K562 (cell line): Measurements from ENCODE around the gene TMEM176B. TPM values are rescaled to one million over a fixed set of nuclear protein-coding genes. Genes with fewer than 3 reads are reported as not detected.
A peak's percentile ranks its signal among the peaks of the same experiment; 100 is the strongest.

Experiments used
- ATAC-seq: fragments of 200-7000 bp; cut with Tn5 transposase; 3 replicates; pipeline ENCODE4 v1.9.1; 2020; ENCODE audit warnings: moderate library complexity
- BruUV-seq: library from RNA; stranded (reverse); fragments of 400-500 nt; replicated peaks from 2 replicates; lab custom pipeline; 2021; lab: Mats Ljungman, UMichigan
- CTCF ChIA-PET: fragments of 300-600 bp; formaldehyde crosslinking; extraction: SDS; loops from one replicate; lab custom pipeline; 2021; ENCODE audit warnings: low intra/inter-chr PET ratio; lab: Yijun Ruan, JAX
- POLR2A ChIA-PET: fragments of 300-600, 350-650 bp; sonication (Branson Sonifier 250); formaldehyde crosslinking; extraction: SDS; loops from one replicate; lab custom pipeline; 2021; ENCODE audit warnings: antibody characterized with exemption, inconsistent platforms; lab: Yijun Ruan, JAX
- DNase-seq, 4 experiments: peaks; one replicate each; pipeline versions ENCODE4 v3.0.0 to v3.0.0-alpha.2; 2011 to 2018; ENCODE audit warnings: low spot score in 3 of 4, mixed read lengths in 3 of 4; ENCODE audit errors: extremely low read depth in 1 of 4
- FAIRE-seq: peaks from 2 replicates; lab custom pipeline; 2011; peaks lifted over from hg19 to GRCh38; lab: Jason Lieb, UNC
- H2AFZ ChIP-seq: 2 replicates; pipeline ENCODE4 v1.6.0; 2011; ENCODE audit warnings: low read depth, low read length, control low read depth, inconsistent platforms
- H3K27ac ChIP-seq: fragments of 200-600 bp; 3 replicates; pipeline ENCODE4 v1.8.0; 2011; ENCODE audit warnings: low read depth, mild to moderate bottlenecking, control low read depth, inconsistent platforms, low read length, moderate library complexity, mixed read lengths; ENCODE audit errors: extremely low read depth
- H3K27me3 ChIP-seq, 2 experiments: fragments of 300-600 bp in 1 of 2; 2 replicates in 1 of 2; 3 replicates in 1 of 2; pipeline versions ENCODE4 v1.6.0 to v1.8.0; 2011; ENCODE audit warnings: inconsistent platforms in 2 of 2, low read length in 2 of 2, mild to moderate bottlenecking in 1 of 2, mixed read lengths in 1 of 2, moderate library complexity in 1 of 2; ENCODE audit not compliant: control insufficient read depth in 2 of 2, insufficient read depth in 2 of 2
- H3K36me3 ChIP-seq: fragments of 300-600 bp; 3 replicates; pipeline ENCODE4 v1.8.0; 2011; ENCODE audit warnings: mild to moderate bottlenecking, low read length, inconsistent platforms; ENCODE audit not compliant: control insufficient read depth, insufficient read depth
- H3K4me1 ChIP-seq, 2 experiments: fragments of 200-600 bp in 1 of 2; replicated peaks in 1 of 2; 2 replicates in 1 of 2; 3 replicates in 1 of 2; pipeline versions ENCODE4 v1.5.1 to v1.8.0; 2011; ENCODE audit warnings: inconsistent platforms in 2 of 2, low read length in 2 of 2, mild to moderate bottlenecking in 1 of 2, mixed read lengths in 1 of 2, moderate library complexity in 1 of 2; ENCODE audit not compliant: control insufficient read depth in 2 of 2, insufficient read depth in 2 of 2
- H3K4me2 ChIP-seq: 2 replicates; pipeline ENCODE4 v1.6.1; 2011; ENCODE audit warnings: low read length, control low read depth, inconsistent platforms, mixed read lengths; ENCODE audit not compliant: insufficient read depth
- H3K4me3 ChIP-seq: fragments of 200-600 bp; sonication (generic), shearing (Covaris generic); 2 replicates; pipeline ENCODE4 v1.5.1; 2016; ENCODE audit warnings: control low read depth, inconsistent platforms
- H3K79me2 ChIP-seq: fragments of 200-600 bp; 3 replicates; pipeline ENCODE4 v1.8.0; 2011; ENCODE audit warnings: low read length, inconsistent platforms; ENCODE audit not compliant: control insufficient read depth, insufficient read depth
- H3K9ac ChIP-seq, 2 experiments: 2 replicates each; pipeline versions ENCODE4 v1.6.0 to v1.6.1; 2011; ENCODE audit warnings: low read depth in 2 of 2, low read length in 2 of 2, control low read depth in 1 of 2, inconsistent platforms in 1 of 2, mild to moderate bottlenecking in 1 of 2, mixed read lengths in 1 of 2; ENCODE audit not compliant: insufficient read depth in 1 of 2
- H3K9me1 ChIP-seq: one replicate; pipeline ENCODE4 v1.6.0; 2011; ENCODE audit warnings: inconsistent platforms, mild to moderate bottlenecking, low read length, moderate library complexity; ENCODE audit not compliant: control insufficient read depth, insufficient read depth
- H3K9me3 ChIP-seq: replicated peaks from 2 replicates; pipeline ENCODE4 v1.5.1; 2011; ENCODE audit warnings: low read depth, low read length, inconsistent platforms; ENCODE audit not compliant: control insufficient read depth, insufficient read depth
- H4K20me1 ChIP-seq: replicated peaks from 2 replicates; pipeline ENCODE4 v1.6.1; 2011; ENCODE audit warnings: low read length, inconsistent platforms, mixed read lengths; ENCODE audit not compliant: control insufficient read depth, insufficient read depth
- ASH1L ChIP-seq: fragments of 450-650 bp; IDR thresholded peaks from 2 replicates; pipeline ENCODE4 v1.6.1; 2018; ENCODE audit warnings: borderline replicate concordance, mild to moderate bottlenecking, low read depth; ENCODE audit not compliant: partially characterized antibody
- ATF7 ChIP-seq: fragments of 450-650 bp; IDR thresholded peaks from 2 replicates; pipeline ENCODE4 v1.7.1; 2014; ENCODE audit warnings: mild to moderate bottlenecking, moderate library complexity
- KDM5B ChIP-seq: fragments of 200-600 bp; sonication (generic); IDR thresholded peaks from 2 replicates; pipeline ENCODE4 v1.6.1; 2012; ENCODE audit warnings: low read depth, mild to moderate bottlenecking, moderate library complexity, low read length, control low read depth, inconsistent platforms; ENCODE audit not compliant: insufficient replicate concordance
- WHSC1 ChIP-seq: IDR thresholded peaks from one replicate; pipeline ENCODE4 v1.6.1; 2012; ENCODE audit warnings: low read length, control low read depth, inconsistent platforms
- WGBS: fragments of 100-300 bp; shearing (Covaris generic); methylation state at CpG from one replicate; pipeline ENCODE4 v1.1.6; 2016; ENCODE audit warnings: low coverage, mixed read lengths; ENCODE audit not compliant: insufficient coverage; ENCODE audit errors: missing lambda C conversion rate; 5-methylcytosine and 5-hydroxymethylcytosine counted together
- in situ Hi-C: fragments of 300-500 bp; cut with MboI; formaldehyde crosslinking; loops from 4 replicates; pipeline ENCODE4 v1.15.0; 2018; ENCODE audit warnings: inconsistent platforms, mixed read lengths
- intact Hi-C: fragments of 100-400 bp; cut with micrococcal nuclease; formaldehyde crosslinking; loops from 2 replicates; pipeline ENCODE4 v1.14.2; 2022
- polyA plus RNA-seq, 8 experiments: library from polyadenylated mRNA; depleted of rRNA in 4 of 8; stranded (reverse) in 5 of 8; unstranded in 3 of 8; fragments of >200 nt; fragmentation: Nextera tagmentation in 2 of 8; fragmentation: Illumina TruSeq in 1 of 8; extraction: Ambion mirVana in 2 of 8; extraction: Trizol in 1 of 8; gene quantifications; 2 replicates each; pipeline versions ENCODE4 v1.2.1 to v1.2.3, GENCODE V29; 2011 to 2014; ENCODE audit warnings: inconsistent platforms in 1 of 8, missing spikeins in 1 of 8
- total RNA-seq, 7 experiments: library from RNA; depleted of rRNA in 6 of 7; stranded (reverse); fragments of >200 nt in 6 of 7; fragmentation: Illumina TruSeq in 2 of 7; extraction: Trizol in 2 of 7; gene quantifications; 2 replicates each; pipeline versions ENCODE4 v1.2.1 to v1.2.3, GENCODE V29; 2011 to 2021; ENCODE audit warnings: low replicate concordance in 1 of 7

TMEM176B gene
- total and polyA plus RNA-seq, 9 of the 15 experiments (the other 6 are each of a cell fraction or from before 2014, with no cell fraction given) = 0.19 to 0.60 TPM; not detected in 7

DNA sequence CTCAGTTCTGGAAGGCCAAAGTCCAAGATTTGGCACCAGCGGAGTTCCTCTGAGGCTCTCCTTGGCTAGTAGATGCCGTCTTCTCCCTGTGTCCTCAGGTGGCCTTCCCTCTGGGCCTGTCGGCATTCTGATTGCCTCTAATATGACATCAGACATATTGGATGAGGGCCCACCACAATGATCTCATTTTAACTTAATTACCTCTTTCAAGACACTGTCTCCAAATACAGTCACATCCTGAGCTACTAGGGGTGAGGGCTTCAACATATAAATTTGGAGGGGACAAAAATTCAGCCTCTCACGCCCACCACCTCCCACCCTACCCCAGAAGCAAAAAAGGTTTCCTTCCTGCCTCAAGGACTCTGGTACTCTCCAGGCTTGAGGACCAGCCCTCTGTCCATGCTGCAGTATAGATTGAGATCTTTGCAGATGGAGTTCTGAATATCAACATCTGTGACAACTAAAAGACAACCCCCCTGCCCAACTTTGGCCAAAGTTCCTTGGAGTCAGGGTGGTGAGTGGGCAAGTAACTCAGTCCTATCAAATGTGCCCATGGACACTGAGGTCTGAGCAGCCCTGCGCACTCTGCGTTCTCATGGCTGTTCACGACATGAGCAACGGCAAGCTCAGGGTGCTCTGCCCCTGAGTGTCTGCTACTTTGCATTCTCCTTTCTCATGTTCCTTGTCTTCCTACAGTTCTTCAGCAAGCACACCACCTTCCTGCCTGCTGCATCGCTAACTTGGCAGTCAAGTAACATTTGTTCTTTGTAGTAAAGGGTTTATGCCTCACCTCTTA, 11.5 kb downstream of the TMEM176B start:
- Histone ChIP-seq H3K79me2 (no peaks in the 10 kb centered on the region), H3K4me1 (peaks cover 10% of the 10 kb centered on the region in 2 experiments; a peak in 4 of 5 replicates), H3K4me2 (no peak overlapping the region), H2AFZ (no peak overlapping the region), H3K27me3 (peaks cover 54 to 74% of the 10 kb centered on the region in 2 experiments; a peak in 4 of 5 replicates), H3K9me3 (no peaks in the 10 kb centered on the region), H4K20me1 (peaks cover 8% of the 10 kb centered on the region; the same call in 1 of the 2 replicates), H3K9me1 (no peaks in the 10 kb centered on the region), H3K9ac (no peak overlapping the region; a peak in 1 of 4 replicates), H3K27ac (no peak overlapping the region), H3K4me3 (no peak overlapping the region), H3K36me3 (no peaks in the 10 kb centered on the region)
- DNase-seq = no peak
- in situ Hi-C loops = loop anchor here (5.0 kb wide), 1 partner anchor 199 kb away; no protein-coding TSS in a partner anchor
- 30% methylated on average over 9 of the region's 9 CpGs for WGBS
- TF ChIP-seq ATF7 (0 out of 2 replicates have a peak, but pooled peaks have one; percentile 20), ASH1L (no peak), WHSC1 (no peak), KDM5B (peak; percentile 40)
- POLR2A ChIA-PET = no interaction called here
- ATAC-seq = no peak
- FAIRE-seq = peak; percentile 42
- intact Hi-C loops = loop anchor here (10.0 kb wide), 1 partner anchor 306 kb away; no protein-coding TSS in a partner anchor
- BruUV-seq = no TSS peak
- CTCF ChIA-PET = interaction anchor here (0.8 to 1.2 kb wide), 2 partner anchors 9 to 200 kb away, joined by 3 to 4 read pairs; no protein-coding TSS in a partner anchor
